UCSD-AML1 (cell line): ENCODE measurements around the gene KCNJ3.
"Not testable (repeated sequence)": the region's sequence is repeated elsewhere in the genome, so short reads cannot be mapped to it uniquely, and the experiment has no call there.

Source experiments
- DNase-seq: peaks from one replicate; lab custom pipeline; 2025; ENCODE audit not compliant: unreplicated experiment; lab: John Stamatoyannopoulos, UW

KCNJ3 gene

GRCh38 chr2:154837035-154837434, 138.5 kb downstream of the KCNJ3 start:
- DNase-seq = no peak

- no peak for DNase-seq
These were observed 146.0 kb downstream of the KCNJ3 start for GRCh38 chr2:154844513-154844912.

GRCh38 chr2:154846842-154847241, 148.3 kb downstream of the KCNJ3 start:
- DNase-seq = no peak

GRCh38 chr2:154849482-154849881, 151.0 kb downstream of the KCNJ3 start:
- DNase-seq = no peak

- DNase-seq = no peak
These were observed 152.0 kb downstream of the KCNJ3 start for GRCh38 chr2:154850532-154850931.

GRCh38 chr2:154855138-154855537, 156.6 kb downstream of the KCNJ3 start:
- no peak for DNase-seq

GRCh38 chr2:154867151-154867550, 168.7 kb downstream of the KCNJ3 start:
- DNase-seq = not testable (repeated sequence)

- DNase-seq = no peak
These were observed 177.5 kb downstream of the KCNJ3 start for GRCh38 chr2:154875999-154876398.

- no peak for DNase-seq
These were observed 184.2 kb downstream of the KCNJ3 start for GRCh38 chr2:154882725-154883124.

GRCh38 chr2:154886316-154886715, 187.8 kb downstream of the KCNJ3 start:
- DNase-seq = no peak

- no peak for DNase-seq
These were observed 199.8 kb downstream of the KCNJ3 start for GRCh38 chr2:154898269-154898668.

- no peak for DNase-seq
These were observed 202.6 kb downstream of the KCNJ3 start for GRCh38 chr2:154901063-154901462.
